Measurements from ENCODE around the gene ZNF548. TPM values are rescaled to one million over a fixed set of nuclear protein-coding genes. Genes with fewer than 3 reads are reported as not detected.
"Not testable (repeated sequence)": the region's sequence is repeated elsewhere in the genome, so short reads cannot be mapped to it uniquely, and the experiment has no call there.

Gene ZNF548
- 23.5 TPM for total RNA-seq

DNA sequence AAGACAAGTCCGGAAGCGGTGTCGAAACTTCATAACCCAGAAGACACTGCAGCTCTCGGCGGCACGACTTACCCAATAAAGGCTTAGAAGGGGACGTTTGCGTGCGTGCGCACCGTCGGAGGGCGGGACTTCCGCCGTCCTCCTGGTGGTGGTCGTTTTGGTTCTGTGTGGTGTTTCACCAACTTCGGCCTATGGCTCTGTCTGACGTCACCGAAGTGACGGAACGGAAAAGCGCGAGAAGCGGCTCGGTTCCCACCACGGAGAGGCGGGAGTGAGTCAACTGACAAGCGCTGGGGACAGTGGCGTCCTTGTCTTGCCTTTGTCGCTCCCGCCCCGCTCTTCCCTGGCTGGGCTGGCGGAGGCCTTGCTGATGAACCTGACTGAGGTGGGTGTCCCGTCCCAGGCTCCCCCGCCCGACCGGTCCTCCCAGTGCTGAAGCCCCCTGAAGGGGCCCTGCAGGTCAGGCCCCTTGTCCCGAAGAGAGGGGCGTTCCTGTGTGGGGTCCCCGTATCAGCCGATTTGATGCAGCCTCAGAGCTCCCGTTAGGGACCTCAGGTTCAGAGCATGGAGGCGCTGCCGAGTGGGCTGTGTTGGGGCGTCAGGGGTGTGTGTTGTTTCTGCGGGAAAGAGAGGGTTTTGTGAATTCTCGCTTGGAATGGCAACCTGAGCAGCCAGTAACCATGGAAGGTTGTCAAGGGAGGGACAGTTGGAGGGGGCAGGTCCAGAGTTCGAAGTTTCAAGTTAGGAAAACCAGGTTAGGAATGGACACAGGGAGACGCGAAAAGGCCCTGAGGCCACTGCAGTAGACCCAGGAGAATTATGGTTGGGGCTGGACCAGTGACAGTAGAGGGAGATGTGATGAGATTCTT is at the start of gene ZNF548:
Gene ZNF548, plus strand, starts transcription at position 125 of the 869 bp plus-strand sequence. Its CDS starts 246 bp downstream, at position 371.
- peak; percentile 96 for DNase-seq (ENCODE audit: low spot score)

- DNase-seq (ENCODE audit: low spot score), result no peak
Measured at GRCh38 chr19:57342582-57342981, 47.1 kb upstream of the ZNF548 start.

DNA sequence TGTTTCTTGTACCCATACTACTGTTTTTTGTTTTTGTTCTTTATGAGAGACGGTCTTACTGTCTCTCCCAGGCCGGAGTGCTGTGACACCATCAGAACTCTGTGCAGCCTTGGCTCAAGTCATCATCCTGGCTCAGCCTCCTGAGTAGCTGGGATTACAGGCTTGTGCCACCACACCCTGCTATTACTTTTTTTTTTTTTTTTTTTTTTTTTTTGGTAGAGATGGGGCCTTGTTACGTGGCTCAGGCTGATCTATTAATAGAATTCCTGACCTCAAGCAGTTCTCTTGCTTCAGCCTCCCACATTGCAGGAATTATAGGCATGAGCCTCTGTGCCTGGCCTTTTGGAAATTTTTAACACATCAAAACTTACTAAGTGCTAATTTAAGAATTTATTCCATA is 41.5 kb upstream of the ZNF548 start:
- DNase-seq (ENCODE audit: low spot score), result no peak

DNA sequence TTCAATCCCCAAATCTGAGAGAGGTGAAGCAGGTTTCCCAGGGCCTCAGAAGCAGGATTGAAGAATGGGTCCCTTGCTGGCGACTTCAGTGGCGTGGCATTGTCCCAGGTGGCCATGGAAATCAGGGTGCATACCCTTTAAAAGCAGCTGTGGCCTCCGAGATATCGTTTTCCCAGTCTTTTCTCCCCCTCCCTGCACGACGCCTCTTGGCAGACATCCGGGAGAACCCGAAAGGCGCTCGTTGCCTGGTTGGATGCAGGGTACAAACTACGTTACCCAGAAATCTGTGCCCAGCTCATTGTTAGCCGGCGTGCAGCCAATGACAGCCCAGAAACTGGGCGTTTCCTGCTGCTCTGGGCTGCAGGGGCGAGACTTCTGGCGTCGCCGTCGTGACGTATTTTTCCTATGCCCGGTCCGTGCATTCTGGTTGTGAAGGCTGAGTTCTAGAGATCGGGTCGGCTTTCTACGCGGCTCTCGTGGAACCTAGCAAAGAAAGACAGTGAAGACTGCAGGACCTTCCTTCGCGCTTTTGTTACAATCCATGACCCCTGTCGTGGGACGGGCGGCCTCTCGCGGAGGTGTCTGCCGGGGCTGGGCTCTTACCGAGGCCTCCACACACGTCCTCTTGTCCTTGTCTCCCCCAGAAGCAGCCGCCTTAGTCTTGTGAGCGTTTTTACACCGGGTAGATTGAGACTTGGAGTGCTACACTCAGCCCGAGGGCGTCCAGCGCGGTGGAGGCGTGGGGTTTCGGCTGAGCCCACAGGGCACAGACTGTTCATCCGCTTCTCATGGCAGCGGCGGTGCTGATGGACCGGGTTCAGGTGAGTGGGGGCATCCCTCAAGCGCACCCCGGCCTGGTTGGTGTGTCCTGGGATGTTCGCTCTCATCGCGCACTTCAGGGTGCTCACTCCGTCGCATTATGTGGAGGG is 38.5 kb upstream of the ZNF548 start, which contains the start of gene ZNF304:
Gene ZNF304, plus strand, starts transcription at position 395 of the 929 bp plus-strand sequence. Its CDS starts 394 bp downstream, at position 789.
- peak; percentile 95 for DNase-seq (ENCODE audit: low spot score)

DNA sequence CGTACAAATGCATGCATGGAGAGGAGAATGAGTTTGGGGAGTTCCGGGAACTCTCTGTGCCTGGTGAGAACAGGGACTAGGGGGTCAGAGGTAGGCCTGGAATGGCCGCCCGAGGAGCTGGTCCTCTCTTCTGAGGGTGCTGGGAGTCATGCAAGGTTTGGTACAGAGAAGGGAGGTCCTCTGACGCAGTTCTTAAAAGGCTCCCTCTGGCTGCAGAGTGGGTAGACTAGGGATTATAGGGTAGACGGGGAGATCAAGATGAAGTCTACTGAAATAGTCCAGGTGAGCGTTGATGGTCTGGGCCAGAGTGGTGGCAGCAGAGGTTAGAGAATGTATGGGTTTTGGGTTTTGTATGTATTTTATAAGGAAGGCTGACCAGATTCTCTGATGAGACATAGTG is 37.8 kb upstream of the ZNF548 start:
- no peak for DNase-seq (ENCODE audit: low spot score)

GRCh38 chr19:57355916-57356315 is 33.7 kb upstream of the ZNF548 start:
- DNase-seq (ENCODE audit: low spot score), result no peak

DNA sequence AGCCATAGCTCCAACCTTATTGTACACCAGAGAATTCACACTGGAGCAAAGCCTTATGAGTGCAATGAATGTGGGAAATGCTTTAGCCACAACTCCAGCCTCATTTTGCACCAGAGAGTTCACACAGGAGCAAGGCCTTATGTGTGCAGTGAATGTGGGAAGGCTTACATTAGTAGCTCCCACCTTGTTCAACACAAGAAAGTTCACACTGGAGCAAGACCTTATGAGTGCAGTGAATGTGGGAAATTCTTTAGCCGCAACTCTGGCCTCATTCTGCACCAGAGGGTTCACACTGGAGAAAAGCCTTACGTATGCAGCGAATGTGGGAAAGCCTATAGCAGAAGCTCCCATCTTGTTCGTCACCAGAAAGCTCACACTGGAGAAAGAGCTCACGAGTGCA is 32.2 kb upstream of the ZNF548 start:
- no peak for DNase-seq (ENCODE audit: low spot score)

DNA sequence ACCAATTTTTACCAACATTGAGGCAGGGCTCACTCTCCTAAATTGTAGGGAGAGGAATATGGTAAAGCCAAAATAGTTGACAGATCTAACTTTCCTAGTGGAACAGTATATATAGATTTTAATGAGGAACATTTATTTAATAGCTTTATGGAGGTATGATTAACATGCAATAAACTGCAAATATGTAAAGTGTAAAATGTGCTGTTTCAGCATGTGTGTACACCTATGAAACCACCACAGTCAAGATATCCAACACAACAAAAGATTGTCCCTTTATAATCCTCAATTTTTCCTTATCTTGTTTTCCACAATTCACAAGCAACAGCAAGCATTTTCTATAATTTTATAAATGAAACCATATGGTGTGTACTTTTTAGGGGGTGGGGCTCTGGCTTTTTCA is 30.4 kb upstream of the ZNF548 start:
- no peak for DNase-seq (ENCODE audit: low spot score)

DNA sequence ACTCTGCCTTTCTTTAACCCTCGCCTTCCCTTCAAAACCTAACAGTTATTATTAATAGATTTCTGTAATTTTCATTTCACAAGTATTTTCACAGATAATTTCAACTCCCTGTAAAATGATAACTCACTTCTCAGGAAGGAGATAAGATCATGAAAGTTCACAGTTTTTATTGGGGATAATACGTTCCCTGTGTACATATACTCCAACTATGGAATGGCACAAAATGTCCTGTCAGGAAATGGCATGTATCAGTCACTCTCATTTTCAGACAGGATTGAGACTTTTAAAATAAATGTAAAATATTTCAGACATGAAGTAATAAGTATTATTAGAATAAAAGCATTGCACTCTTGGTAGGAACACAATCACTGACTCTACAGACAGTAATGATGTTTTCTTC is 27.2 kb upstream of the ZNF548 start:
- DNase-seq (ENCODE audit: low spot score), result no peak

- DNase-seq (ENCODE audit: low spot score), result peak; percentile 100
Measured at GRCh38 chr19:57362997-57363687, 26.5 kb upstream of the ZNF548 start, which contains the start of the genes TRAPPC2B and ZNF547. TRAPPC2B (plus strand) TSS chr19:57363551; CDS start chr19:57364834, 1,283 bp downstream. ZNF547 (plus strand) TSS chr19:57363551; CDS start chr19:57368556, 5,005 bp downstream.

DNA sequence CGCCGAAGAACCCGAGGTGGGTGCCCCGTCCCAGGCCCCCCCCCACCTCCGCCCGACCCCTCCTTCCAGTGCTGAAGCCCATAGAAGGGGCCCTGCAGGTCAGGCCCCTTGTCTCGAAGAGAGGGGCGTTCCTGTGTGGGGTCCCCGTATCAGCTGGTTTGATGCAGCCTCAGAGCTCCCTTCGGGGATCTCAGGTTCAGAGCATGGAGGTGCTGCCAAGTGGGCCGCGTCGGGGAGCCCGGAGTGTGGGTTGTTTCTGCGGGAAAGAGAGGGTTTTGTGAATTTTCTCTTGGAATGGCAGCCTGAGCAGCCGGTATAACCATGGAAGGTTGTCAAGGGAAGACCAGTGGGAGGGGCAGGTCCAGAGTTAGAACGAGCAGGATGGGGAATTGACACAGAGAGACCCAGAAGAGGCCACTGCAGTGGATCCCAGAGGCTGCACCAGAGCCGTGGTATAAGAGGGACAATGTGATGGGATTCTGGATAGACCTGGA is 25.9 kb upstream of the ZNF548 start:
- no peak for DNase-seq (ENCODE audit: low spot score)

DNA sequence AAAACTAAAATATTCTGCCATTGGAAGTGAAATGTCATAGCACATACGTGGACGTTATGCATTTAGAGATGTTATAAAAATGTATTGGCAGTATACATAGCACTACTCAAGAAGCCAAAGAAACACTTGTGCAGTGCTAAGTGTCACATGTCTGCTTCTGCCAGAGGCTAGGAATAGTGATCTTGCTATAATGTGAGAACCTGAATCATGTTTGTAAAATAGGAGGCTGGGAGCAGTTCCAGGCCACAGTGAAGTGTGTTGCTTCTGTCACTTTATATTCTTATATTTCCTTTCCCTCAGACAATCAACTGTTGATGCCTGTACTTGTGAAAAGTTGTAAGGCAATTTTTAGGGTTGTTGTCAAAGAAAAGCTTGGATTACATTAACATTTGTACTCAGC is 22.9 kb upstream of the ZNF548 start:
- no peak for DNase-seq (ENCODE audit: low spot score)

DNA sequence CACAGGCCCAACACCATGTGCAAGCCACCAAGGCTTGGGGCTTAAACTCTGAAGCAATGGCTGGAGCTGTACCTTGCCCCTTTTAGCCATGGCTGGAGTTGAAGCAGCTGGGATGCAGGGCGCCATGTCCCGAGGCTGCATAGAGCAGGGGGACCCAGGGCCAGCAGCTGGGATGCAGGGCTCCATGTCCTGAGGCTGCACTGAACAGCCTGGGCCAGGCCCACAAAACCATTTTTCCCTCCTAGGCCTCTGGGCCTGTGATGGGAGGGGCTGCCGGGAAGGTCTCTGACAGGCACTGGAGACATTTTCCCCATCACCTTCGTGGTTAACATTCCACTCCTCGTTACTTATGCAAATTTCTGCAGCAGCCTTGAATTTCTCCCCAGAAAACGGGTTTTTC is 15.5 kb upstream of the ZNF548 start:
- no peak for DNase-seq (ENCODE audit: low spot score)

DNA sequence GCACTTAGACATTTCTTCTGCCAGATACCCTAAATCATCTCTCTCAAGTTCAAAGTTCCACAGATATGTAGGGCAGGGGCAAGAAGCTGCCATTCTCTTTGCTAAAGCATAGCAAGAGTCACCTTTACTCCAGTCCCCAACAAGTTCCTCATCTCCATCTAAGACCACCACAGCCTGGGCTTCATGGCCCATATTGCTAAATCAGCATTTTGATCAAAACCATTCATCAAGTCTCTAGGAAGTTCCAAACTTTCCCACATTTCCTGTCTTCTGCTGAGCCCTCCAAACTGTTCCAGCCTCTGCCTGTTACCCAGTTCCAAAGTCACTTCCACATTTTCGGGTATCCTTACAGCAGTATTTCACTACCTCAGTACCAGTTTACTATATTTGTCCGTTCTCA is 15.0 kb upstream of the ZNF548 start:
- not testable (repeated sequence) for DNase-seq (ENCODE audit: low spot score)

DNA sequence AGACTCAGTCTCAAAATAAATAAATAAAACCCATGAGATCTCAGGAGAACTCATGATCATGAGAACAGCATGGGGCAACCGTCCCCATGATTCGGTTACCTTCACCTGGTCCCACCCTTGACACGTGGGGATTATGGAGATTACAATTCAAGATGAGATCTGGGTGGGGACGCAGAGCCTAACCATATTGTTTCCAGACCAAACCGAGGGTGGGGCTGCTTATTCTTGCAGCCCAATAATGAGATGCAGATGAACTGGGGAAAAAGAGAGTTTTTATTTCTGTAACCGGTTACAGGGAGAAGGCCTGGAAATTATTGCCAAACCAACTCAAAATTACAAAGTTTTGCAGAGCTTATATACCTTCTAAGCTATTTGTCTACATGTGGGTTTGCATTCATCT is 13.5 kb upstream of the ZNF548 start:
- DNase-seq (ENCODE audit: low spot score), result no peak

GRCh38 chr19:57377498-57378146 is 12.0 kb upstream of the ZNF548 start:
- no peak for DNase-seq (ENCODE audit: low spot score)

DNA sequence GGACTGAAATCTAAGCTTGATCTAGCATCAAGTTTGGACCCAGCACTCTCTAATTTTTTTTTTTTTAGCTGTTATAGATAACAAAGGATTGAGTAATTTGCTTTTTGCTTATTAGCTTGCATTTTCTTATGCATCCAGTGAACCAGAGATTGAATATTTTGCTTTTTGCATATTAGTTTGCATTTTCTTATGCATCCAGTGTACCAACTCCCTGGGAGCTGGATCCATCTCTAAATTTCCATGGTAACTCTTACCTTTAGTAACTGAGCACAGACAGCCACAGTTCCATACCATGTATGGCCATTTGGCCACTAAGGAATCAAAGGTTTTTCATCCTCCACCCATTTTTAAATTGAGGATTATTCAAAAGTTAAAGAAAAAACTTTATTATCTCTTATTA is 8.7 kb upstream of the ZNF548 start:
- no peak for DNase-seq (ENCODE audit: low spot score)

- DNase-seq (ENCODE audit: low spot score), result no peak
Measured at GRCh38 chr19:57382806-57383488, 6.7 kb upstream of the ZNF548 start.

GRCh38 chr19:57389194-57389729 is 392 bp upstream of the ZNF548 start:
- no peak for DNase-seq (ENCODE audit: low spot score)

GRCh38 chr19:57395710-57396109 is 6.1 kb downstream of the ZNF548 start:
- no peak for DNase-seq (ENCODE audit: low spot score)

Measured in mucosa of gallbladder (tissue), 1 donor.